GM12878 (cell line): ENCODE results near the gene HSD17B10. TPM values are rescaled to one million over a fixed set of nuclear protein-coding genes. Genes with fewer than 3 reads are reported as not detected.

Experiments
- CHD4 ChIP-seq: fragments of 200-600 bp; sonication (generic); IDR thresholded peaks from 2 replicates; pipeline ENCODE4 v1.6.1; 2016; ENCODE audit warnings: mild to moderate bottlenecking
- CREB1 ChIP-seq: IDR thresholded peaks from 2 replicates; pipeline ENCODE4 v1.6.1; 2012; ENCODE audit warnings: low read depth, mild to moderate bottlenecking, inconsistent platforms
- HDAC6 ChIP-seq: fragments of 200-600 bp; sonication (generic); IDR thresholded peaks from one replicate; pipeline ENCODE4 v1.8.0; 2017; ENCODE audit warnings: antibody characterized with exemption; ENCODE audit not compliant: unreplicated experiment
- HDGF ChIP-seq: fragments of 450-650 bp; IDR thresholded peaks from 2 replicates; pipeline ENCODE4 v1.6.1; 2016; ENCODE audit warnings: antibody characterized with exemption
- IKZF2 ChIP-seq, 2 experiments: fragments of 450-650 bp; IDR thresholded peaks; 2 replicates each; pipeline ENCODE4 v1.6.1; 2017; ENCODE audit warnings: mild to moderate bottlenecking in 2 of 2, moderate library complexity in 2 of 2
- JUNB ChIP-seq: IDR thresholded peaks from 2 replicates; pipeline ENCODE4 v1.6.1; 2016; ENCODE audit warnings: antibody characterized with exemption, mild to moderate bottlenecking
- NBN ChIP-seq: fragments of 450-650 bp; IDR thresholded peaks from 2 replicates; pipeline ENCODE4 v1.6.1; 2016
- NR2C1 ChIP-seq: fragments of 450-650 bp; IDR thresholded peaks from 2 replicates; pipeline ENCODE4 v1.6.1; 2017; ENCODE audit warnings: antibody characterized with exemption, mild to moderate bottlenecking, moderate library complexity
- RAD51 ChIP-seq: fragments of 450-650 bp; IDR thresholded peaks from 2 replicates; pipeline ENCODE4 v1.6.1; 2016; ENCODE audit warnings: moderate library complexity, mild to moderate bottlenecking, inconsistent platforms
- polyA plus RNA-seq, 11 experiments: library from polyadenylated mRNA; depleted of rRNA in 4 of 11; unstranded in 6 of 11; stranded (reverse) in 5 of 11; fragments of >200 nt; fragmentation: Nextera tagmentation in 4 of 11; fragmentation: Illumina TruSeq in 1 of 11; extraction: Ambion mirVana in 4 of 11; extraction: Trizol in 1 of 11; gene quantifications; 1 replicate in 1 of 11; 2 replicates in 10 of 11; pipeline versions ENCODE4 v1.2.1 to v1.2.3, GENCODE V29; 2011 to 2016; ENCODE audit warnings: inconsistent platforms in 2 of 11, missing spikeins in 2 of 11, low read depth in 1 of 11
- total RNA-seq, 4 experiments: library from RNA; depleted of rRNA in 3 of 4; stranded (reverse); fragments of >200 nt in 3 of 4; fragmentation: Illumina TruSeq in 1 of 4; extraction: Trizol in 1 of 4; gene quantifications; 2 replicates each; pipeline versions ENCODE4 v1.2.1 to v1.2.3, GENCODE V29; 2013 to 2021
- TF ChIP-seq, protein P1 (sequence below): fragments of 450-650 bp; formaldehyde crosslinking; IDR thresholded peaks from 2 replicates; pipeline ENCODE4 v1.4.0; 2020; ENCODE audit warnings: mild to moderate bottlenecking, moderate library complexity
- TF ChIP-seq, protein P2 (sequence below): IDR thresholded peaks from 2 replicates; pipeline ENCODE4 v1.6.1; 2012; ENCODE audit warnings: low read depth, low read length, improper control_type of control experiment
- TF ChIP-seq, protein P3 (sequence below): fragments of 450-650 bp; IDR thresholded peaks from 2 replicates; pipeline ENCODE4 v1.6.1; 2017; ENCODE audit warnings: mild to moderate bottlenecking, low read depth, inconsistent platforms; ENCODE audit not compliant: poor library complexity, severe bottlenecking
- TF ChIP-seq, protein P4 (sequence below): IDR thresholded peaks from 2 replicates; pipeline ENCODE4 v1.6.1; 2012; ENCODE audit warnings: mild to moderate bottlenecking, low read depth, low read length
- TF ChIP-seq, protein P5 (sequence below): fragments of 450-650 bp; IDR thresholded peaks from 2 replicates; pipeline ENCODE4 v1.6.1; 2018; ENCODE audit warnings: borderline replicate concordance, mild to moderate bottlenecking; ENCODE audit not compliant: partially characterized antibody
- TF ChIP-seq, protein P6 (sequence below): fragments of 450-650 bp; IDR thresholded peaks from 2 replicates; pipeline ENCODE4 v1.6.1; 2014; ENCODE audit warnings: mild to moderate bottlenecking

The HSD17B10 gene
- total and polyA plus RNA-seq, 10 of the 15 experiments (the other 5 are each of a cell fraction or from before 2014, with no cell fraction given), result 43.7 to 313 (median 187) TPM

DNA sequence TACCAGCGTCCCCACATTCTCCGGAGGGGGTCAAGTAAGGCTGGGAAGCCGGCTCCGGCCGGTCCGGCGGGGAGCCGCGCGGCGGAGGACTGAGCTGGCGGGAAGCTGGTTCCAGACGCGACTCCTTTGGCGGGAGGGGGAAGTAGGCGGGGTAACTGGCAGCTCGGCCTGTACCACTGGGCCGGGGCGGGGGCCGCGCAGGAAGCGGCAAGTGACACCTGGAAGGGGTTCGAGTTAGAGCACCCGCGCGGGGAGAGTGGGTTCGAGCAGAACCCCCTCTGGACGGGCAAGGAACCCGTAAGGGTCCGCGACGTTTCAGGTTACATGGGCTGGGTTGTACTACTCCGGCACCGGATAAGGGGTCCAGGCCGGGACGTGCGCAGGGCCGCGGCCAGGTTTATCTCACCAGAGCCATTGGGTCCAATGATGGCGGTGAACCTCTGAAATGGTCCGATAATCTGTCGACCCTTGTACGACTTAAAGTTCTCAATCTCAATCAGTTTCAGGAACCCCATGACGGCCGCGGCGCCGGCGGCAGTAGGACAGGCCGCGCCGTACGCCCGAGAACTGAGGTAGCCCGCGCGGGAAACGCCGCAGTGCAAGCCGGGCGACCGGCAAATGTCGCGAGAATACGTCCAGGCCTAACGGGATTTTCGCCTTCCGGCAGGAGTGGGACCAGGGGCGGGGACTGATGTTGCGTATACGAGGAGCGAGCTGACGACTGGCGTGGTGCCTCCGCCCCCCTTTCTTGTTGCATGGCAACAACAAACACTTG is 11.9 kb downstream of the HSD17B10 start, which contains the start of gene SMC1A (continued):
- TF ChIP-seq, protein P1, sequence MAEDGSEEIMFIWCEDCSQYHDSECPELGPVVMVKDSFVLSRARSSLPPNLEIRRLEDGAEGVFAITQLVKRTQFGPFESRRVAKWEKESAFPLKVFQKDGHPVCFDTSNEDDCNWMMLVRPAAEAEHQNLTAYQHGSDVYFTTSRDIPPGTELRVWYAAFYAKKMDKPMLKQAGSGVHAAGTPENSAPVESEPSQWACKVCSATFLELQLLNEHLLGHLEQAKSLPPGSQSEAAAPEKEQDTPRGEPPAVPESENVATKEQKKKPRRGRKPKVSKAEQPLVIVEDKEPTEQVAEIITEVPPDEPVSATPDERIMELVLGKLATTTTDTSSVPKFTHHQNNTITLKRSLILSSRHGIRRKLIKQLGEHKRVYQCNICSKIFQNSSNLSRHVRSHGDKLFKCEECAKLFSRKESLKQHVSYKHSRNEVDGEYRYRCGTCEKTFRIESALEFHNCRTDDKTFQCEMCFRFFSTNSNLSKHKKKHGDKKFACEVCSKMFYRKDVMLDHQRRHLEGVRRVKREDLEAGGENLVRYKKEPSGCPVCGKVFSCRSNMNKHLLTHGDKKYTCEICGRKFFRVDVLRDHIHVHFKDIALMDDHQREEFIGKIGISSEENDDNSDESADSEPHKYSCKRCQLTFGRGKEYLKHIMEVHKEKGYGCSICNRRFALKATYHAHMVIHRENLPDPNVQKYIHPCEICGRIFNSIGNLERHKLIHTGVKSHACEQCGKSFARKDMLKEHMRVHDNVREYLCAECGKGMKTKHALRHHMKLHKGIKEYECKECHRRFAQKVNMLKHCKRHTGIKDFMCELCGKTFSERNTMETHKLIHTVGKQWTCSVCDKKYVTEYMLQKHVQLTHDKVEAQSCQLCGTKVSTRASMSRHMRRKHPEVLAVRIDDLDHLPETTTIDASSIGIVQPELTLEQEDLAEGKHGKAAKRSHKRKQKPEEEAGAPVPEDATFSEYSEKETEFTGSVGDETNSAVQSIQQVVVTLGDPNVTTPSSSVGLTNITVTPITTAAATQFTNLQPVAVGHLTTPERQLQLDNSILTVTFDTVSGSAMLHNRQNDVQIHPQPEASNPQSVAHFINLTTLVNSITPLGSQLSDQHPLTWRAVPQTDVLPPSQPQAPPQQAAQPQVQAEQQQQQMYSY (CRISPR knock-in tag), result no peak
- TF ChIP-seq NR2C1, result no peak
- TF ChIP-seq HDAC6, result no peak
- TF ChIP-seq, protein P2, sequence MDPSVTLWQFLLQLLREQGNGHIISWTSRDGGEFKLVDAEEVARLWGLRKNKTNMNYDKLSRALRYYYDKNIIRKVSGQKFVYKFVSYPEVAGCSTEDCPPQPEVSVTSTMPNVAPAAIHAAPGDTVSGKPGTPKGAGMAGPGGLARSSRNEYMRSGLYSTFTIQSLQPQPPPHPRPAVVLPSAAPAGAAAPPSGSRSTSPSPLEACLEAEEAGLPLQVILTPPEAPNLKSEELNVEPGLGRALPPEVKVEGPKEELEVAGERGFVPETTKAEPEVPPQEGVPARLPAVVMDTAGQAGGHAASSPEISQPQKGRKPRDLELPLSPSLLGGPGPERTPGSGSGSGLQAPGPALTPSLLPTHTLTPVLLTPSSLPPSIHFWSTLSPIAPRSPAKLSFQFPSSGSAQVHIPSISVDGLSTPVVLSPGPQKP, result peak; percentile 55
- TF ChIP-seq CREB1, result peak; percentile 80
- TF ChIP-seq CHD4, result no peak
- peak; percentile 91; the same call in 1 of the 2 replicates for TF ChIP-seq NBN
- TF ChIP-seq, protein P3, sequence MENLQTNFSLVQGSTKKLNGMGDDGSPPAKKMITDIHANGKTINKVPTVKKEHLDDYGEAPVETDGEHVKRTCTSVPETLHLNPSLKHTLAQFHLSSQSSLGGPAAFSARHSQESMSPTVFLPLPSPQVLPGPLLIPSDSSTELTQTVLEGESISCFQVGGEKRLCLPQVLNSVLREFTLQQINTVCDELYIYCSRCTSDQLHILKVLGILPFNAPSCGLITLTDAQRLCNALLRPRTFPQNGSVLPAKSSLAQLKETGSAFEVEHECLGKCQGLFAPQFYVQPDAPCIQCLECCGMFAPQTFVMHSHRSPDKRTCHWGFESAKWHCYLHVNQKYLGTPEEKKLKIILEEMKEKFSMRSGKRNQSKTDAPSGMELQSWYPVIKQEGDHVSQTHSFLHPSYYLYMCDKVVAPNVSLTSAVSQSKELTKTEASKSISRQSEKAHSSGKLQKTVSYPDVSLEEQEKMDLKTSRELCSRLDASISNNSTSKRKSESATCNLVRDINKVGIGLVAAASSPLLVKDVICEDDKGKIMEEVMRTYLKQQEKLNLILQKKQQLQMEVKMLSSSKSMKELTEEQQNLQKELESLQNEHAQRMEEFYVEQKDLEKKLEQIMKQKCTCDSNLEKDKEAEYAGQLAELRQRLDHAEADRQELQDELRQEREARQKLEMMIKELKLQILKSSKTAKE, result peak; percentile 66
- TF ChIP-seq, protein P4, sequence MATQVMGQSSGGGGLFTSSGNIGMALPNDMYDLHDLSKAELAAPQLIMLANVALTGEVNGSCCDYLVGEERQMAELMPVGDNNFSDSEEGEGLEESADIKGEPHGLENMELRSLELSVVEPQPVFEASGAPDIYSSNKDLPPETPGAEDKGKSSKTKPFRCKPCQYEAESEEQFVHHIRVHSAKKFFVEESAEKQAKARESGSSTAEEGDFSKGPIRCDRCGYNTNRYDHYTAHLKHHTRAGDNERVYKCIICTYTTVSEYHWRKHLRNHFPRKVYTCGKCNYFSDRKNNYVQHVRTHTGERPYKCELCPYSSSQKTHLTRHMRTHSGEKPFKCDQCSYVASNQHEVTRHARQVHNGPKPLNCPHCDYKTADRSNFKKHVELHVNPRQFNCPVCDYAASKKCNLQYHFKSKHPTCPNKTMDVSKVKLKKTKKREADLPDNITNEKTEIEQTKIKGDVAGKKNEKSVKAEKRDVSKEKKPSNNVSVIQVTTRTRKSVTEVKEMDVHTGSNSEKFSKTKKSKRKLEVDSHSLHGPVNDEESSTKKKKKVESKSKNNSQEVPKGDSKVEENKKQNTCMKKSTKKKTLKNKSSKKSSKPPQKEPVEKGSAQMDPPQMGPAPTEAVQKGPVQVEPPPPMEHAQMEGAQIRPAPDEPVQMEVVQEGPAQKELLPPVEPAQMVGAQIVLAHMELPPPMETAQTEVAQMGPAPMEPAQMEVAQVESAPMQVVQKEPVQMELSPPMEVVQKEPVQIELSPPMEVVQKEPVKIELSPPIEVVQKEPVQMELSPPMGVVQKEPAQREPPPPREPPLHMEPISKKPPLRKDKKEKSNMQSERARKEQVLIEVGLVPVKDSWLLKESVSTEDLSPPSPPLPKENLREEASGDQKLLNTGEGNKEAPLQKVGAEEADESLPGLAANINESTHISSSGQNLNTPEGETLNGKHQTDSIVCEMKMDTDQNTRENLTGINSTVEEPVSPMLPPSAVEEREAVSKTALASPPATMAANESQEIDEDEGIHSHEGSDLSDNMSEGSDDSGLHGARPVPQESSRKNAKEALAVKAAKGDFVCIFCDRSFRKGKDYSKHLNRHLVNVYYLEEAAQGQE, result 0 out of 2 replicates have a peak, but pooled peaks have one; percentile 25
- TF ChIP-seq HDGF, result peak; percentile 88
- no peak for TF ChIP-seq JUNB
- TF ChIP-seq, protein P5, sequence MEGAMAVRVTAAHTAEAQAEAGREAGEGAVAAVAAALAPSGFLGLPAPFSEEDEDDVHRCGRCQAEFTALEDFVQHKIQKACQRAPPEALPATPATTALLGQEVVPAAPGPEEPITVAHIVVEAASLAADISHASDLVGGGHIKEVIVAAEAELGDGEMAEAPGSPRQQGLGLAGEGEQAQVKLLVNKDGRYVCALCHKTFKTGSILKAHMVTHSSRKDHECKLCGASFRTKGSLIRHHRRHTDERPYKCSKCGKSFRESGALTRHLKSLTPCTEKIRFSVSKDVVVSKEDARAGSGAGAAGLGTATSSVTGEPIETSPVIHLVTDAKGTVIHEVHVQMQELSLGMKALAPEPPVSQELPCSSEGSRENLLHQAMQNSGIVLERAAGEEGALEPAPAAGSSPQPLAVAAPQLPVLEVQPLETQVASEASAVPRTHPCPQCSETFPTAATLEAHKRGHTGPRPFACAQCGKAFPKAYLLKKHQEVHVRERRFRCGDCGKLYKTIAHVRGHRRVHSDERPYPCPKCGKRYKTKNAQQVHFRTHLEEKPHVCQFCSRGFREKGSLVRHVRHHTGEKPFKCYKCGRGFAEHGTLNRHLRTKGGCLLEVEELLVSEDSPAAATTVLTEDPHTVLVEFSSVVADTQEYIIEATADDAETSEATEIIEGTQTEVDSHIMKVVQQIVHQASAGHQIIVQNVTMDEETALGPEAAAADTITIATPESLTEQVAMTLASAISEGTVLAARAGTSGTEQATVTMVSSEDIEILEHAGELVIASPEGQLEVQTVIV, result peak; percentile 32
- TF ChIP-seq RAD51, result no peak
- TF ChIP-seq, protein P6, sequence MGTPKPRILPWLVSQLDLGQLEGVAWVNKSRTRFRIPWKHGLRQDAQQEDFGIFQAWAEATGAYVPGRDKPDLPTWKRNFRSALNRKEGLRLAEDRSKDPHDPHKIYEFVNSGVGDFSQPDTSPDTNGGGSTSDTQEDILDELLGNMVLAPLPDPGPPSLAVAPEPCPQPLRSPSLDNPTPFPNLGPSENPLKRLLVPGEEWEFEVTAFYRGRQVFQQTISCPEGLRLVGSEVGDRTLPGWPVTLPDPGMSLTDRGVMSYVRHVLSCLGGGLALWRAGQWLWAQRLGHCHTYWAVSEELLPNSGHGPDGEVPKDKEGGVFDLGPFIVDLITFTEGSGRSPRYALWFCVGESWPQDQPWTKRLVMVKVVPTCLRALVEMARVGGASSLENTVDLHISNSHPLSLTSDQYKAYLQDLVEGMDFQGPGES, result 0 out of 2 replicates have a peak, but pooled peaks have one; percentile 17
- no peak; a peak in 1 of 4 replicates for TF ChIP-seq IKZF2 (IDR thresholded peaks at IDR 0.05)
